ENCODE data around the gene MTA2. TPM values are rescaled to one million over a fixed set of nuclear protein-coding genes. Genes with fewer than 3 reads are reported as not detected.
"Not testable (repeated sequence)": the region's sequence is repeated elsewhere in the genome, so short reads cannot be mapped to it uniquely, and the experiment has no call there.

MTA2 gene
- total RNA-seq, 4 donors from 2014 or later, result 37.9 to 120 (median 78.2) TPM

GRCh38 chr11:62592146-62592815, 9.4 kb downstream of the MTA2 start:
- H3K36me3 ChIP-seq, result no peaks in the 10 kb centered on the region
- TF ChIP-seq CTCF (IDR thresholded peaks at IDR 0.05) (no peak), POLR2A (IDR thresholded peaks at IDR 0.05) (no peak)
- H3K4me3 ChIP-seq, result peak overlapping the region; percentile 37 to 69
- H3K27me3 ChIP-seq, result no peaks in the 10 kb centered on the region
- no peak for DNase-seq
- H3K27ac ChIP-seq, result peak overlapping the region; percentile 88 to 91
- no peaks in the 10 kb centered on the region for H3K4me1 ChIP-seq
- intact Hi-C loops (cut with DNase I; ENCODE audit: low total_unique reads), result no loop called here
- no peaks in the 10 kb centered on the region for H3K9me3 ChIP-seq

- intact Hi-C loops (cut with DNase I; ENCODE audit: low total_unique reads), result no loop called here
- H3K27ac ChIP-seq, result peak within 1 kb of the TSS; percentile 88 to 91
- H3K4me1 ChIP-seq, result no peaks in the 10 kb centered on the region
- no peaks in the 10 kb centered on the region for H3K27me3 ChIP-seq
- H3K4me3 ChIP-seq, result peak within 1 kb of the TSS; percentile 55 to 69
- H3K9me3 ChIP-seq, result no peaks in the 10 kb centered on the region
- H3K36me3 ChIP-seq, result no peaks in the 10 kb centered on the region
- peak; percentile 97 for DNase-seq
- TF ChIP-seq POLR2A (IDR thresholded peaks at IDR 0.05) (peak; percentile 82 to 90), CTCF (IDR thresholded peaks at IDR 0.05) (peak in 2 of 4 experiments; percentile 32 to 35)
Observed at GRCh38 chr11:62591448-62592145, 10.1 kb downstream of the MTA2 start, which contains the start of gene TUT1. TUT1 (minus strand) TSS chr11:62591523; CDS start chr11:62591485, 38 bp downstream.

GRCh38 chr11:62588966-62589637, 12.6 kb downstream of the MTA2 start:
- intact Hi-C loops (cut with DNase I; ENCODE audit: low total_unique reads), result no loop called here
- no peaks in the 10 kb centered on the region for H3K36me3 ChIP-seq
- no peak for TF ChIP-seq POLR2A (IDR thresholded peaks at IDR 0.05)
- no peak for TF ChIP-seq CTCF (IDR thresholded peaks at IDR 0.05)
- no peaks in the 10 kb centered on the region for H3K4me1 ChIP-seq
- no peak overlapping the region for H3K4me3 ChIP-seq
- H3K27ac ChIP-seq, result no peak overlapping the region
- no peaks in the 10 kb centered on the region for H3K27me3 ChIP-seq
- no peak for DNase-seq
- H3K9me3 ChIP-seq, result no peaks in the 10 kb centered on the region

GRCh38 chr11:62585356-62585755, 16.3 kb downstream of the MTA2 start:
- H3K4me3 ChIP-seq; H3K36me3 ChIP-seq; H3K9me3 ChIP-seq; H3K27ac ChIP-seq; intact Hi-C loops (cut with DNase I; ENCODE audit: low total_unique reads); H3K4me1 ChIP-seq; DNase-seq; H3K27me3 ChIP-seq: not testable (repeated sequence)

- H3K9me3 ChIP-seq; intact Hi-C loops (cut with DNase I; ENCODE audit: low total_unique reads); DNase-seq; H3K36me3 ChIP-seq; H3K27ac ChIP-seq; H3K4me1 ChIP-seq; H3K4me3 ChIP-seq; H3K27me3 ChIP-seq: not testable (repeated sequence)
Observed at GRCh38 chr11:62581735-62582134, 19.9 kb downstream of the MTA2 start.

Measured in uterus (tissue), 4 donors.